HG03108 (cell line): Measurements from ENCODE around the gene FGG.
A peak's percentile ranks its signal among the peaks of the same experiment; 100 is the strongest.

Experiments
- ATAC-seq: cut with Tn5 transposase; IDR thresholded peaks from one replicate; pipeline ENCODE4 v1.9.1; 2021; ENCODE audit warnings: moderate library complexity; ENCODE audit not compliant: unreplicated experiment

FGG gene

DNA sequence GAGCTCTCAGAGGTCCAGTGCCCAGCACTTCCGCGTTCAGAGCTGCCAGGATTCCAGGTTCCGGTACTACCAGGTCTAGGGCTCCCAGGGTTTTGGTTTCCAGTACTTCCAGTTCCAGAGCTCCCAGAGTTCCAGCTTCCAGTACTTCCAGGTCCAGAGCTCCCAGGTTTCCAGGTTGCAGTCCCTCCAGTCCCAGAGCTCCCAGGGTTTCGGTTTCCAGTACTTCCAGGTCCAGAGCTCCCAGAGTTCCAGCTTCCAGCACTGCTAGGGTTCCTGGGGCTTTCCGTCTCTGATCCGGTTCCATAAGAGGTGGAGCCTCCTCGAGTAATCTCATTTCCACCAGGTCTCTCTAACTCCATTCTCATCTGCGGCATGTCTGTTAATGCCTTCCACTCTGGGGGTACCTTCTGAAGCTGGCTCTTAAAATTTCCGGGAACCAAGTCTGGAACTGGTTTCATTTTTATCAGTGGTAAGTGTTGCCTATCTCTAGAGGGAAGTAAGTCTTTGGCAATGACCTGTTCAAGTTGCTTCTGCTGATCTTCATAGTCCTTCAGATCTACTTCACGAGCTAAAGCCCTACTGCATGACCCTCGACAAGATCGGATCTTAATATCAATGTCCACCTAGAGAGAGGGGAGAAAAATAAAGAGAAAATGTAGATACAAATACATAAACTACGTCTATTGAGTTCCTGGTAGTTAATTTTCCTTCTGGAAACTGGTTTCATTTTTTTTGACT lies 26.0 kb downstream of the FGG start:
- no peak for ATAC-seq

DNA sequence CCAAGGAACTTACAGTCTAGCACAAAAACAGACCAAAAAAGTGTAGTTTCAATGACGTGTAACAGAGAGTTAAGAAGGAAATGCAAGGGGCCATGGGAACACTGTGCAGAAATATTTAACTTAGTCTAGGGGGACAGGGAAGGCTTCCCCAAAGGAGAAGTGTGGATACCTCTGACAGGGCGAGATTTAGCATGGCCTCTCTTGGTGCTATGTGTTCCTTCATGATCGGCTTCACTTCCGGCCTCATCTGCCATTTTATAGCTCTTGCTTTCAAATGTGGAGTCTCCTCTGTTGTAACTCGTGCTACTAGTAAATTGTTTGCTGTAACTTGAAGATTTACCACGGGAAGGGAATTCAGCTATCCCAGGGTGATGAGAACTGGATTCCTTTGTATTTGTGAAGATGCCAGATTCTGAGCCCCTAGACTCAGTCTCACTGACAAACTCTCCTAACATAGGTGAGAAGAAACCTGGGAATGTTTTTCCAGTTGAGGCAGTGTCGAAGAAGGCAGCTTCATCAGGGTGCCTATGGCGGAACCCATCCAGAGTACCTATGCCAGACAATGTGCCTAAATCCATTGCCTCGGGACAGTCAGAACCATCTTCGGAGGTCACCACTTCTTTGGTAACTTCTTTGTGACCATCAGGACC lies 27.0 kb downstream of the FGG start:
- ATAC-seq, result no peak

GRCh38 chr4:154584259-154584658 lies 28.2 kb downstream of the FGG start:
- ATAC-seq, result no peak

GRCh38 chr4:154583677-154584076 lies 28.8 kb downstream of the FGG start:
- ATAC-seq, result no peak

DNA sequence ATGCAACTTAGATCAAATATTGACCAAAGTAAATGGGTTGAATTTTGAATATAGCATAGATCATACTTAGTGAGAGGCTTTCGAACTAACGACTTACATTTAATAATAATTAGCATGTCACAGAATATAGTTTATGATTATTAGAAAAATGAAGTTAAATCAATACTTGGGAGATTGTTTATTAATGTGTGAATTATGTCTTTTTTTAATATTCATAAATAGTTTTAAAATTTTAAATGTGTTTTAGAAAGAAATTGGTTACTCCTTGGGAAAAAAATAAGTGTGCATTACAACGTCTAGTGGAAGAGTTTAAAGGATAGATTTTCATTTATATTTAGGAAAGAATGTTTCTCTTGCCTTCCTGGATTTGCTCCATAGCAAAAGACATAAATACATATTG lies 29.2 kb downstream of the FGG start:
- ATAC-seq, result no peak

GRCh38 chr4:154582723-154583122 lies 29.7 kb downstream of the FGG start:
- ATAC-seq, result no peak

- ATAC-seq, result no peak
Observed at GRCh38 chr4:154579927-154580326, 32.5 kb downstream of the FGG start.

- ATAC-seq, result no peak
Observed at GRCh38 chr4:154578919-154579318, 33.5 kb downstream of the FGG start.

DNA sequence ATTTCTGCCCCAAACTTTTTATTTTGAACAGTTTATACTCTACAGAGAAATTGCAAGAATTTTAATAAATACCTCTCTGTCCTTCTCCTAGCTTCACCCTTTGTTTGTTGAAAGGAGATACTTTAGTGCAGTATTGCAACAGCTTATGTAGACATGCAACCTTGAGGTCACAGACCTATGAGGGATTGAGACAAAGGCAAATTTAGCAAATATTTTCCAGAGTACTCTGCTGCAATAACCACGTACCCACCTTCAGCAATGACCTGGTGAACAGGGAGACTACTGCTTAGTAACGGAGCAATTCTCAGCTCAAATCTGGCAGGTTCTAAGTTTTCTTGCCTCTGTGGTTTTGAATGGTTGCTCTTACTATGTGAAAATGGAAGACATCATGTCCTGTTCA lies 35.1 kb downstream of the FGG start:
- no peak for ATAC-seq

DNA sequence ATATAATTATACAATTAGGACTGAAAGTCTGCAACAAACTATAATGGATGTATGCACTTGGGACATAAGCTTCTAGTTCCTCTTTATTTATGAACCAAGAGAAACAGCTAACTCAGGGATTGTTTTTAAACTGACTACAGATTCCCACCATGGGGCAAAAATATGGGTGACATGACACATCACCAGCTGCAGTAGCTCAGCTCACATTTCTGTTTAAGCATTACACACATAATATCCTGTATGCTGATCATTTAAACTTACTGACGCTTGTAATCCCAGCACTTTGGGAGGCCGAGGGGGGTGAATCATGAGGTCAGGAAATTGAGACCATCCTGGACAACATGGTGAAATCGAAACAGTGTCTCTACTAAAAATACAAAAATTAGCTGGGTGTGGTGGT lies 38.1 kb downstream of the FGG start:
- ATAC-seq, result no peak

GRCh38 chr4:154573190-154573870 lies 39.1 kb downstream of the FGG start:
- ATAC-seq, result no peak

GRCh38 chr4:154569584-154569983 lies 42.9 kb downstream of the FGG start:
- no peak for ATAC-seq

DNA sequence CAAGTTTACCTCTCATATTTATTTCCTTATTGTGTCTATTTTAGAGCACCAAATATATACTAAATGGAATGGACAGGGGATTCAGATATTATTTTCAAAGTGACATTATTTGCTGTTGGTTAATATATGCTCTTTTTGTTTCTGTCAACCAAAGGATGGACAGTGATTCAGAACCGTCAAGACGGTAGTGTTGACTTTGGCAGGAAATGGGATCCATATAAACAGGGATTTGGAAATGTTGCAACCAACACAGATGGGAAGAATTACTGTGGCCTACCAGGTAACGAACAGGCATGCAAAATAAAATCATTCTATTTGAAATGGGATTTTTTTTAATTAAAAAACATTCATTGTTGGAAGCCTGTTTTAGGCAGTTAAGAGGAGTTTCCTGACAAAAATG lies 43.4 kb downstream of the FGG start:
- no peak for ATAC-seq

DNA sequence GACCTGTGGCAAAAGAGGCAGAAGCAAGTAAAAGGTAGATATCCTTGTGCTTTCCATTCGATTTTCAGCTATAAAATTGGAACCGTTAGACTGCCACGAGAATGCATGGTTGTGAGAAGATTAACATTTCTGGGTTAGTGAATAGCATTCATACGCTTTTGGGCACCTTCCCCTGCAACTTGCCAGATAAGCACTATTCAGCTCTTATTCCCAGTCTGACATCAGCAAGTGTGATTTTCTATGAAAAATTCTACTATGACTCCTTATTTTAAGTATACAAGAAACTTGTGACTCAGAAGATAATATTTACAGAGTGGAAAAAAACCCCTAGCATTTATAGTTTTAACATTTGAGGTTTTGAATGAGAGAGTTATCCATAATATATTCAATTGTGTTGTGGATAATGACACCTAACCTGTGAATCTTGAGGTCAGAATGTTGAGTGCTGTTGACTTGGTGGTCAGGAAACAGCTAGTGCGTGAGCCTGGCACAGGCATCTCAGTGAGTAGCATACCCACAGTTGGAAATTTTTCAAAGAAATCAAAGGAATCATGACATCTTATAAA lies 45.7 kb downstream of the FGG start:
- no peak for ATAC-seq

DNA sequence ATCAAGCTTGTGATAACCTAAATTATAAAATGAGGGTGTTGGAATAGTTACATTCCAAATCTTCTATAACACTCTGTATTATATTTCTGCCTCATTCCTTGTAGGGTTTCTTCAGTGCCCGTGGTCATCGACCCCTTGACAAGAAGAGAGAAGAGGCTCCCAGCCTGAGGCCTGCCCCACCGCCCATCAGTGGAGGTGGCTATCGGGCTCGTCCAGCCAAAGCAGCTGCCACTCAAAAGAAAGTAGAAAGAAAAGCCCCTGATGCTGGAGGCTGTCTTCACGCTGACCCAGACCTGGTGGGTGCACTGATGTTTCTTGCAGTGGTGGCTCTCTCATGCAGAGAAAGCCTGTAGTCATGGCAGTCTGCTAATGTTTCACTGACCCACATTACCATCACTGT lies 46.8 kb downstream of the FGG start:
- no peak for ATAC-seq

DNA sequence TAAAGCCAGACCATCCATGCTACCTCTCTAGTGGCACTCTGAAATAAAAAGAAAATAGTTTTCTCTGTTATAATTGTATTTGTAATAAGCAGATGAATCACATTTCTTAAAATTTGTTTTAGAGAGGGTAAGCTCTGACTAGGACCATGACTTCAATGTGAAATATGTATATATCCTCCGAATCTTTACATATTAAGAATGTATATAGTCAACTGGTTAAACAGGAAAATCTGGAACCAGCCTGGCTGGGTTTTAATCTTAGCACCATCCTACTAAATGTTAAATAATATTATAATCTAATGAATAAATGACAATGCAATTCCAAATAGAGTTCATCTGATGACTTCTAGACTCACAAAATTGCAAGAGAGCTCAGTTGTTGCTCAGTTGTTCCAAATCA lies 48.1 kb downstream of the FGG start:
- no peak for ATAC-seq

DNA sequence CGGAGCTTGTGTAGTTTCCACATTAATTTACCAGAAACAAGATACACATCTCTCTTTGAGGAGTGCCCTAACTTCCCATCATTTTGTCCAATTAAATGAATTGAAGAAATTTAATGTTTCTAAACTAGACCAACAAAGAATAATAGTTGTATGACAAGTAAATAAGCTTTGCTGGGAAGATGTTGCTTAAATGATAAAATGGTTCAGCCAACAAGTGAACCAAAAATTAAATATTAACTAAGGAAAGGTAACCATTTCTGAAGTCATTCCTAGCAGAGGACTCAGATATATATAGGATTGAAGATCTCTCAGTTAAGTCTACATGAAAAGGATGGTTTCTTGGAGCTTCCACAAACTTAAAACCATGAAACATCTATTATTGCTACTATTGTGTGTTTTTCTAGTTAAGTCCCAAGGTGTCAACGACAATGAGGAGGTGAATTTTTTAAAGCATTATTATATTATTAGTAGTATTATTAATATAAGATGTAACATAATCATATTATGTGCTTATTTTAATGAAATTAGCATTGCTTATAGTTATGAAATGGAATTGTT lies 49.7 kb downstream of the FGG start, which contains the start of gene FGB:
Gene FGB, plus strand, starts transcription at position 315 of the 558 bp plus-strand sequence. Its CDS starts 8 bp downstream, at position 323.
- no peak for ATAC-seq

- no peak for ATAC-seq
Observed at GRCh38 chr4:154560824-154561231, 51.6 kb downstream of the FGG start.

DNA sequence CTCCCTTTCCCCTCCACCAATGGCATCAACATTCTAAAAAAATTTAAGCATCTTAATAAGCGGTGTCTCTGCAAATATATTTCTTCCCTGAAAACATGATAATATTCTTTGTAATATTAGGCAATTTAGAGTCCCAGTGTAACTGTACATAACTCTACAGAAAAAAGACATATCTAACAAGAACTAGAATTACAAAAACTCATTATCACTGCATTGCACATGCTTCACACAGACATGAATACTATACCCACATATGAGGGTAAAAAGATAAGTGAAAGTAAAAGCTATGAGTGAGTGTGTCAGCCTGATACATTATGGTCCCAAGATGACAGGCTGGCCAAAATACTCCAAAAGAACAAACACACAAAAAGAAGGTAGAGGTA lies 52.0 kb downstream of the FGG start:
- no peak for ATAC-seq

- peak; percentile 51 for ATAC-seq
Observed at GRCh38 chr4:154559494-154560418, 52.7 kb downstream of the FGG start.
